Left lung (tissue), 10 donors: ENCODE results near the gene ACTBL2. TPM values are rescaled to one million over a fixed set of nuclear protein-coding genes. Genes with fewer than 3 reads are reported as not detected.

Experiments used
- ATAC-seq: fragments of 200-7000 bp; cut with Tn5 transposase; one replicate; pipeline ENCODE4 v1.9.1; 2020; ENCODE audit warnings: moderate library complexity
- DNase-seq, 4 donors: peaks; one replicate each; pipeline ENCODE4 v3.0.0-alpha.2; 2013 to 2020
- H3K27ac ChIP-seq, 2 donors: fragments of 200-600 bp; sonication (generic) in 1 of 2; one replicate each; pipeline versions ENCODE4 v1.5.0 to v1.8.0; 2020 to 2021
- H3K27me3 ChIP-seq, 2 donors: fragments of 200-600 bp; sonication (generic) in 1 of 2; one replicate each; pipeline versions ENCODE4 v1.5.0 to v1.8.0; 2020 to 2021
- H3K36me3 ChIP-seq, 2 donors: fragments of 200-600 bp; sonication (generic) in 1 of 2; one replicate each; pipeline versions ENCODE4 v1.5.0 to v1.8.0; 2020 to 2021
- H3K4me1 ChIP-seq, 2 donors: fragments of 200-600 bp; one replicate each; pipeline ENCODE4 v1.8.0; 2021
- H3K4me3 ChIP-seq, 2 donors: fragments of 200-600 bp; sonication (generic) in 1 of 2; one replicate each; pipeline versions ENCODE4 v1.5.0 to v1.8.0; 2020 to 2021; ENCODE audit warnings: mild to moderate bottlenecking in 1 of 2
- H3K9me3 ChIP-seq, 2 donors: fragments of 200-600 bp; sonication (generic) in 1 of 2; one replicate each; pipeline versions ENCODE4 v1.5.0 to v1.8.0; 2020 to 2021
- intact Hi-C, 2 donors: fragments of 100-400 bp; cut with DNase I; formaldehyde crosslinking; loops; one replicate each; pipeline versions ENCODE4 v1.11.2 to v1.14.2; 2022
- polyA plus RNA-seq, 6 donors: library from polyadenylated mRNA; unstranded; fragments of 120-200 nt; gene quantifications; one replicate each; pipeline ENCODE4 v1.2.1, GENCODE V29; 2013; ENCODE audit not compliant: insufficient read length in 6 of 6
- total RNA-seq, 2 donors: library from RNA; stranded (reverse); fragmentation: NEBNext Ultra II Directional; extraction: Animal tissue kit (Norgen Biotek cat#: 25700); gene quantifications; one replicate each; pipeline ENCODE4 v1.2.1, GENCODE V29; 2021
- TF ChIP-seq, protein P1 (sequence below), 2 donors: fragments of 200-600 bp; sonication (generic) in 1 of 2; IDR thresholded peaks; one replicate each; pipeline versions ENCODE4 v1.5.0 to v1.8.0; 2021; ENCODE audit warnings: antibody characterized with exemption in 2 of 2
- donor health status: DM: no; HTN: yes; CAD: no.
- donor health status: DM: no; HTN: no; CAD: no.

Gene ACTBL2
- total and polyA plus RNA-seq, 8 donors, result 0.16 to 0.29 TPM; not detected in 6

- Histone ChIP-seq H3K4me1 (peaks cover 10 to 13% of the 10 kb centered on the region in 2 donors), H3K9me3 (no peaks in the 10 kb centered on the region), H3K27ac (no peak overlapping the region), H3K36me3 (no peaks in the 10 kb centered on the region), H3K27me3 (no peaks in the 10 kb centered on the region), H3K4me3 (no peak overlapping the region)
- no peak for ATAC-seq
- TF ChIP-seq, protein P1, sequence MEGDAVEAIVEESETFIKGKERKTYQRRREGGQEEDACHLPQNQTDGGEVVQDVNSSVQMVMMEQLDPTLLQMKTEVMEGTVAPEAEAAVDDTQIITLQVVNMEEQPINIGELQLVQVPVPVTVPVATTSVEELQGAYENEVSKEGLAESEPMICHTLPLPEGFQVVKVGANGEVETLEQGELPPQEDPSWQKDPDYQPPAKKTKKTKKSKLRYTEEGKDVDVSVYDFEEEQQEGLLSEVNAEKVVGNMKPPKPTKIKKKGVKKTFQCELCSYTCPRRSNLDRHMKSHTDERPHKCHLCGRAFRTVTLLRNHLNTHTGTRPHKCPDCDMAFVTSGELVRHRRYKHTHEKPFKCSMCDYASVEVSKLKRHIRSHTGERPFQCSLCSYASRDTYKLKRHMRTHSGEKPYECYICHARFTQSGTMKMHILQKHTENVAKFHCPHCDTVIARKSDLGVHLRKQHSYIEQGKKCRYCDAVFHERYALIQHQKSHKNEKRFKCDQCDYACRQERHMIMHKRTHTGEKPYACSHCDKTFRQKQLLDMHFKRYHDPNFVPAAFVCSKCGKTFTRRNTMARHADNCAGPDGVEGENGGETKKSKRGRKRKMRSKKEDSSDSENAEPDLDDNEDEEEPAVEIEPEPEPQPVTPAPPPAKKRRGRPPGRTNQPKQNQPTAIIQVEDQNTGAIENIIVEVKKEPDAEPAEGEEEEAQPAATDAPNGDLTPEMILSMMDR (IDR thresholded peaks at IDR 0.05), result no peak
- intact Hi-C loops, result no loop called here
- DNase-seq, result no peak
Observed at GRCh38 chr5:57493034-57493433, 10.4 kb upstream of the ACTBL2 start.

- intact Hi-C loops, result no loop called here
Observed at GRCh38 chr5:57492632-57493031, 10.0 kb upstream of the ACTBL2 start.

GRCh38 chr5:57491369-57491965 lies 8.9 kb upstream of the ACTBL2 start:
- H3K27ac ChIP-seq, result no peak overlapping the region
- H3K4me1 ChIP-seq, result peaks cover 10 to 13% of the 10 kb centered on the region in 2 donors
- TF ChIP-seq, protein P1 (IDR thresholded peaks at IDR 0.05), result no peak
- H3K9me3 ChIP-seq, result no peaks in the 10 kb centered on the region
- H3K36me3 ChIP-seq, result no peaks in the 10 kb centered on the region
- H3K27me3 ChIP-seq, result no peaks in the 10 kb centered on the region
- ATAC-seq (no peak), DNase-seq (no peak)
- intact Hi-C loops, result no loop called here
- no peak overlapping the region for H3K4me3 ChIP-seq

More at GRCh38 chr5:57492632-57493031, 10.0 kb upstream of the ACTBL2 start:
- Histone ChIP-seq H3K36me3 (no peaks in the 10 kb centered on the region), H3K4me1 (peaks cover 10 to 13% of the 10 kb centered on the region in 2 donors), H3K27me3 (no peaks in the 10 kb centered on the region), H3K27ac (no peak overlapping the region), H3K4me3 (no peak overlapping the region), H3K9me3 (no peaks in the 10 kb centered on the region)
- TF ChIP-seq, protein P1 (IDR thresholded peaks at IDR 0.05), result no peak
- no peak for ATAC-seq
- DNase-seq, result no peak

DNA sequence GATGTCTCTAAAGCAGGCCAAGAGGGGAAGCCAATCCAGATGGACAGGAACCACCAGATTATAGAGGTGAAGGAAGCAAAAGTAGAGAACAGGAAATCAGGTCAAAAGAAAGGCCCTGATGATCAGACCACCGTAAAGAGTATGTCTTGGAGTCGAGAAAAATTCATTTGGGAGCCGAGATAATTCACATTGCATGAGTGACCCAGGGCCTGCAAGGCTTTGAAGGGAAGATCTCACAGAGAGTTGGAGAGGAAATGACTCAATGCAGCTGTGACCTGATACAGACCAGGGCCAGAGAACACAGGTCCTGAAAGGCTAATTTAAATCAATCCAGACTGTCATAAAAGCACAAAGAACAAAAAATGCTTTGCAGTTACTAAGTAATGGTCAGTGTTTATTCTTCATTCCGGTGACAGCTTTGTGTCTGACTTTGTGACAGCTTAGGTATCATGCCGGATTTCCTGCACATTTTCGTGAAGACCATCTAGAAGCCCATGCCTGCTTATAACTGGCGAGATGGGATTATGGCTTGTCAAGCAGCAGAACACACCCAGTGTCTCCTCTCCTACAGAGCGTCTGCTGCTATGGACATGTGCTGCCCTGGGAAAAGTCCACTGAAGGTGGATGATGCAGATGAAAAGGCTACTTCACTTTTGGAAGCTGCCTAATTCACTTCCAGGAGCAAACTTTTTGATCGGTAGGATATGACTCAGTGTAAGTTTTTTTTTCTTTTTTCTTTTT lies 5.8 kb upstream of the ACTBL2 start:
- intact Hi-C loops, result no loop called here
- H3K36me3 ChIP-seq, result no peaks in the 10 kb centered on the region
- H3K4me1 ChIP-seq, result no peaks in the 10 kb centered on the region
- no peak for DNase-seq
- no peaks in the 10 kb centered on the region for H3K27me3 ChIP-seq
- no peaks in the 10 kb centered on the region for H3K9me3 ChIP-seq
- ATAC-seq, result peak; percentile 36
- H3K4me3 ChIP-seq, result no peak overlapping the region
- no peak overlapping the region for H3K27ac ChIP-seq
- TF ChIP-seq, protein P1 (IDR thresholded peaks at IDR 0.05), result no peak

GRCh38 chr5:57486027-57486602 lies 3.5 kb upstream of the ACTBL2 start:
- intact Hi-C loops, result no loop called here
- no peak overlapping the region for H3K4me3 ChIP-seq
- no peaks in the 10 kb centered on the region for H3K9me3 ChIP-seq
- H3K36me3 ChIP-seq, result no peaks in the 10 kb centered on the region
- no peak for ATAC-seq
- TF ChIP-seq, protein P1 (IDR thresholded peaks at IDR 0.05), result no peak
- no peak for DNase-seq
- no peaks in the 10 kb centered on the region for H3K4me1 ChIP-seq
- H3K27me3 ChIP-seq, result no peaks in the 10 kb centered on the region
- no peak overlapping the region for H3K27ac ChIP-seq
